OCI-LY3 (cell line): ENCODE results near the gene STAB1.

Source experiments
- H2AFZ ChIP-seq: fragments of 200-600, 300-600 bp; shearing (Covaris generic); 2 replicates; pipeline ENCODE4 v1.6.0; 2014; ENCODE audit warnings: antibody characterized with exemption, low read depth, low read length
- H3K27ac ChIP-seq: fragments of 200-600, 300-600 bp; sonication (generic); 2 replicates; pipeline ENCODE4 v1.5.1; 2014; ENCODE audit warnings: mild to moderate bottlenecking, low read length, moderate library complexity, mixed read lengths
- H3K27me3 ChIP-seq: fragments of 200-600, 300-600 bp; sonication (generic); 2 replicates; pipeline ENCODE4 v1.6.1; 2014; ENCODE audit warnings: low read depth, low read length, mixed read lengths
- H3K36me3 ChIP-seq: fragments of 200-600, 300-600 bp; sonication (generic); replicated peaks from 2 replicates; pipeline ENCODE3; 2014; ENCODE audit warnings: low read depth, low read length, mixed read lengths
- H3K4me1 ChIP-seq: fragments of 300-600, 200-600 bp; sonication (generic); 2 replicates; pipeline ENCODE4 v1.6.1; 2014; ENCODE audit warnings: low read length, mixed read lengths
- H3K4me2 ChIP-seq: fragments of 200-600, 300-600 bp; sonication (generic); 2 replicates; pipeline ENCODE4 v1.6.1; 2014; ENCODE audit warnings: low read length, mixed read lengths
- H3K4me3 ChIP-seq: fragments of 300-600, 200-600 bp; sonication (generic); 2 replicates; pipeline ENCODE4 v1.5.1; 2014; ENCODE audit warnings: antibody characterized with exemption, mild to moderate bottlenecking, low read length, moderate library complexity
- H3K79me2 ChIP-seq: fragments of 300-600, 200-600 bp; shearing (Covaris generic); 2 replicates; pipeline ENCODE4 v1.6.1; 2014; ENCODE audit warnings: mild to moderate bottlenecking, low read length, mixed read lengths
- H3K9ac ChIP-seq: fragments of 300-600, 200-600 bp; shearing (Covaris generic); 2 replicates; pipeline ENCODE4 v1.6.0; 2014; ENCODE audit warnings: mild to moderate bottlenecking, low read length, moderate library complexity
- H3K9me3 ChIP-seq: fragments of 200-600, 300-600 bp; shearing (Covaris generic); 2 replicates; pipeline ENCODE4 v1.6.1; 2014; ENCODE audit warnings: low read length, mixed read lengths; ENCODE audit not compliant: insufficient read depth
- H4K20me1 ChIP-seq: fragments of 200-600, 300-600 bp; sonication (generic); 2 replicates; pipeline ENCODE4 v1.6.1; 2016; ENCODE audit warnings: low read length, mixed read lengths; ENCODE audit not compliant: insufficient read depth
- CTCF ChIP-seq: fragments of 200-600, 300-600 bp; sonication (generic); IDR thresholded peaks from 2 replicates; pipeline ENCODE4 v1.5.1; 2014; ENCODE audit warnings: antibody characterized with exemption, low read length, low read depth
- EZH2phosphoT487 ChIP-seq: fragments of 200-600 bp; shearing (Covaris generic); IDR thresholded peaks from 2 replicates; pipeline ENCODE4 v1.6.1; 2018; ENCODE audit warnings: antibody characterized with exemption, mixed run types, low read depth

Gene STAB1

GRCh38 chr3:52481819-52482521, 13.2 kb upstream of the STAB1 start:
- Histone ChIP-seq H3K4me2 (no peak overlapping the region), H3K4me1 (no peaks in the 10 kb centered on the region), H4K20me1 (no peaks in the 10 kb centered on the region), H3K79me2 (no peaks in the 10 kb centered on the region), H3K4me3 (no peak overlapping the region), H3K27ac (no peak overlapping the region), H3K36me3 (peaks cover 48% of the 10 kb centered on the region), H3K9me3 (no peaks in the 10 kb centered on the region), H2AFZ (no peak overlapping the region), H3K9ac (no peak overlapping the region), H3K27me3 (no peaks in the 10 kb centered on the region)
- no peak for TF ChIP-seq EZH2phosphoT487
- peak; percentile 58 for TF ChIP-seq CTCF

GRCh38 chr3:52483081-52483480, 12.1 kb upstream of the STAB1 start:
- H3K4me3 ChIP-seq = no peak overlapping the region
- no peak overlapping the region for H3K4me2 ChIP-seq
- no peaks in the 10 kb centered on the region for H3K27me3 ChIP-seq
- H4K20me1 ChIP-seq = no peaks in the 10 kb centered on the region
- H3K9me3 ChIP-seq = no peaks in the 10 kb centered on the region
- H2AFZ ChIP-seq = no peak overlapping the region
- H3K79me2 ChIP-seq = no peaks in the 10 kb centered on the region
- no peak overlapping the region for H3K9ac ChIP-seq
- peaks cover 48% of the 10 kb centered on the region for H3K36me3 ChIP-seq
- no peak overlapping the region for H3K27ac ChIP-seq
- no peaks in the 10 kb centered on the region for H3K4me1 ChIP-seq
- TF ChIP-seq EZH2phosphoT487 = no peak
- TF ChIP-seq CTCF = no peak

- Histone ChIP-seq H3K4me1 (no peaks in the 10 kb centered on the region), H4K20me1 (no peaks in the 10 kb centered on the region), H3K4me2 (no peak overlapping the region), H2AFZ (no peak overlapping the region), H3K79me2 (no peaks in the 10 kb centered on the region), H3K27ac (no peak overlapping the region), H3K9ac (no peak overlapping the region), H3K36me3 (peaks cover 41% of the 10 kb centered on the region), H3K27me3 (no peaks in the 10 kb centered on the region), H3K9me3 (no peaks in the 10 kb centered on the region), H3K4me3 (no peak overlapping the region)
- no peak for TF ChIP-seq EZH2phosphoT487
- TF ChIP-seq CTCF = no peak
These were observed 11.4 kb upstream of the STAB1 start for GRCh38 chr3:52483577-52484381.

GRCh38 chr3:52484680-52485461, 10.3 kb upstream of the STAB1 start:
- Histone ChIP-seq H3K27me3 (no peaks in the 10 kb centered on the region), H3K9ac (no peak overlapping the region), H2AFZ (no peak overlapping the region), H3K9me3 (no peaks in the 10 kb centered on the region), H3K4me3 (no peak overlapping the region), H3K36me3 (peaks cover 40% of the 10 kb centered on the region), H3K79me2 (no peaks in the 10 kb centered on the region), H3K4me2 (no peak overlapping the region), H4K20me1 (no peaks in the 10 kb centered on the region), H3K4me1 (no peaks in the 10 kb centered on the region), H3K27ac (no peak overlapping the region)
- TF ChIP-seq EZH2phosphoT487 = no peak
- no peak for TF ChIP-seq CTCF
